A549 (cell line): ENCODE measurements around the gene TMEM52B. TPM values are rescaled to one million over a fixed set of nuclear protein-coding genes. Genes with fewer than 3 reads are reported as not detected.

Experiments
- ATAC-seq, 2 experiments: fragments of 200-7000 bp in 1 of 2; fragments of >200 bp in 1 of 2; cut with Nextera tagmentation in 1 of 2; cut with Tn5 transposase in 1 of 2; 3 replicates each; pipeline versions ENCODE4 v1.8.0 to v1.9.1; 2018 to 2020; ENCODE audit warnings: mild to moderate bottlenecking in 1 of 2, moderate library complexity in 1 of 2
- CTCF ChIA-PET: fragments of 300-600 bp; sonication (Branson Sonifier 250); formaldehyde crosslinking; extraction: SDS; loops from one replicate; lab custom pipeline; 2021; ENCODE audit warnings: antibody characterized with exemption, inconsistent platforms; lab: Yijun Ruan, JAX
- POLR2A ChIA-PET: fragments of 350-600 bp; formaldehyde crosslinking; extraction: SDS; loops from one replicate; lab custom pipeline; 2021; ENCODE audit warnings: antibody characterized with exemption, inconsistent platforms; lab: Yijun Ruan, JAX
- DNase-seq, 2 experiments: peaks; one replicate each; pipeline versions ENCODE4 v3.0.0 to v3.0.0-alpha.2; 2011 to 2016; ENCODE audit warnings: low read depth in 1 of 2, low spot score in 1 of 2
- FAIRE-seq: peaks from 2 replicates; lab custom pipeline; 2011; peaks lifted over from hg19 to GRCh38; lab: Jason Lieb, UNC
- H3K27ac ChIP-seq, 2 experiments: fragments of >200 bp; sonication (Bioruptor Twin); formaldehyde crosslinking; 3 replicates each; pipeline ENCODE4 v1.5.1; 2016 to 2017
- H3K4me1 ChIP-seq: fragments of >200 bp; sonication (Bioruptor Twin); formaldehyde crosslinking; 3 replicates; pipeline ENCODE4 v1.6.1; 2016
- H3K4me2 ChIP-seq: fragments of >200 bp; sonication (Bioruptor Twin); formaldehyde crosslinking; 3 replicates; pipeline ENCODE4 v1.6.1; 2016
- H3K4me3 ChIP-seq: fragments of >200 bp; sonication (Bioruptor Twin); formaldehyde crosslinking; 3 replicates; pipeline ENCODE4 v1.5.1; 2016
- H3K9me3 ChIP-seq: fragments of >200 bp; sonication (Bioruptor Twin); formaldehyde crosslinking; 3 replicates; pipeline ENCODE4 v1.6.1; 2016
- ATOH8 ChIP-seq: fragments of 250-450 bp; sonication (Bioruptor Pico); IDR thresholded peaks from 2 replicates; pipeline ENCODE4 v1.5.0; 2020; ENCODE audit warnings: low read depth, mild to moderate bottlenecking, moderate library complexity
- BHLHE40 ChIP-seq: IDR thresholded peaks from 2 replicates; pipeline ENCODE4 v1.6.1; 2012; ENCODE audit warnings: low read depth, low read length, inconsistent platforms
- CEBPB ChIP-seq, 2 experiments: fragments of >200 bp in 1 of 2; sonication (Bioruptor Twin) in 1 of 2; formaldehyde crosslinking in 1 of 2; IDR thresholded peaks; 2 replicates each; pipeline ENCODE4 v1.6.1; 2012 to 2016
- CHD2 ChIP-seq: fragments of 150-350 bp; IDR thresholded peaks from 2 replicates; pipeline ENCODE4 v1.6.1; 2014; ENCODE audit warnings: low read length; ENCODE audit not compliant: partially characterized antibody
- E2F6 ChIP-seq: IDR thresholded peaks from 2 replicates; pipeline ENCODE4 v1.6.1; 2012; ENCODE audit warnings: low read depth, borderline replicate concordance
- FOSB ChIP-seq: fragments of 250-450 bp; sonication (Bioruptor Pico); IDR thresholded peaks from 2 replicates; pipeline ENCODE4 v1.5.0; 2020; ENCODE audit warnings: mild to moderate bottlenecking, moderate library complexity
- FOSL2 ChIP-seq, 2 experiments: fragments of 450-650 bp in 1 of 2; fragments of >200 bp in 1 of 2; sonication (Bioruptor Twin) in 1 of 2; formaldehyde crosslinking; IDR thresholded peaks; 2 replicates each; pipeline versions ENCODE4 v1.5.0 to v1.6.1; 2016 to 2020; ENCODE audit warnings: mild to moderate bottlenecking in 1 of 2, moderate library complexity in 1 of 2
- FOXS1 ChIP-seq: fragments of 250-450 bp; sonication (Bioruptor Pico); IDR thresholded peaks from 2 replicates; pipeline ENCODE4 v1.5.0; 2020; ENCODE audit warnings: mild to moderate bottlenecking, moderate library complexity
- HEYL ChIP-seq: fragments of 250-450 bp; sonication (Bioruptor Pico); IDR thresholded peaks from 2 replicates; pipeline ENCODE4 v1.8.0; 2021; ENCODE audit warnings: mild to moderate bottlenecking, moderate library complexity
- HOXA7 ChIP-seq: fragments of 250-450 bp; sonication (Bioruptor Pico); IDR thresholded peaks from 2 replicates; pipeline ENCODE4 v1.5.0; 2020; ENCODE audit warnings: mild to moderate bottlenecking, moderate library complexity
- HOXB5 ChIP-seq: fragments of 250-450 bp; sonication (Bioruptor Pico); IDR thresholded peaks from 2 replicates; pipeline ENCODE4 v1.5.0; 2020; ENCODE audit warnings: mild to moderate bottlenecking, moderate library complexity
- JUN ChIP-seq, 2 experiments: fragments of >200 bp; sonication (Bioruptor Twin); formaldehyde crosslinking; IDR thresholded peaks; 2 replicates in 1 of 2; 3 replicates in 1 of 2; pipeline ENCODE4 v1.6.1; 2016 to 2017
- KDM1A ChIP-seq: fragments of 200-600 bp; sonication (generic); IDR thresholded peaks from 2 replicates; pipeline ENCODE4 v1.6.1; 2016; ENCODE audit warnings: low read depth, mild to moderate bottlenecking
- MAX ChIP-seq: IDR thresholded peaks from 2 replicates; pipeline ENCODE4 v1.6.1; 2012
- MYC ChIP-seq: IDR thresholded peaks from 2 replicates; pipeline ENCODE4 v1.6.1; 2012; ENCODE audit warnings: mild to moderate bottlenecking, inconsistent platforms, low read length, improper control_type of control experiment, borderline replicate concordance
- NR3C1 ChIP-seq: fragments of >200 bp; sonication (Bioruptor Twin); formaldehyde crosslinking; IDR thresholded peaks from 3 replicates; pipeline ENCODE4 v1.6.1; 2017
- PBX3 ChIP-seq: IDR thresholded peaks from 2 replicates; pipeline ENCODE4 v1.6.1; 2012
- PHF8 ChIP-seq: fragments of 200-600 bp; sonication (generic); IDR thresholded peaks from 2 replicates; pipeline ENCODE4 v1.6.1; 2016; ENCODE audit warnings: low read depth, mild to moderate bottlenecking, antibody characterized with exemption, moderate library complexity, borderline replicate concordance
- POLR2AphosphoS2 ChIP-seq: conservative IDR thresholded peaks from 2 replicates; pipeline ENCODE4 v1.6.1; 2012; ENCODE audit warnings: low read length, improper control_type of control experiment, inconsistent platforms
- REST ChIP-seq: fragments of 200-600 bp; sonication (generic); IDR thresholded peaks from 2 replicates; pipeline ENCODE4 v1.6.1; 2016; ENCODE audit warnings: antibody characterized with exemption, mild to moderate bottlenecking, moderate library complexity
- SREBF2 ChIP-seq: fragments of 450-650 bp; IDR thresholded peaks from 2 replicates; pipeline ENCODE4 v1.6.1; 2014; ENCODE audit warnings: mild to moderate bottlenecking, moderate library complexity
- USF2 ChIP-seq: fragments of 450-650 bp; IDR thresholded peaks from 2 replicates; pipeline ENCODE4 v1.6.1; 2014; ENCODE audit warnings: antibody characterized with exemption
- ZNF302 ChIP-seq: fragments of 250-450 bp; sonication (Bioruptor Pico); IDR thresholded peaks from 2 replicates; pipeline ENCODE4 v1.9.0; 2021; ENCODE audit warnings: inconsistent platforms, mild to moderate bottlenecking, moderate library complexity
- WGBS: methylation state at CpG from one replicate; pipeline ENCODE4 v1.1.6; 2017; ENCODE audit errors: missing lambda C conversion rate; 5-methylcytosine and 5-hydroxymethylcytosine counted together
- polyA plus RNA-seq, 4 experiments: library from polyadenylated mRNA; depleted of rRNA in 3 of 4; stranded (reverse); fragments of >200 nt; fragmentation: RNase III in 1 of 4; extraction: RNeasy Plus Mini Kit Qiagen cat#74134 plus additional on column Dnase treatment in 1 of 4; gene quantifications; 2 replicates in 3 of 4; 3 replicates in 1 of 4; pipeline ENCODE4 v1.2.3, GENCODE V29; 2011 to 2017

TMEM52B gene
- polyA plus RNA-seq, 2 of the 4 experiments (the other 2 are of a cell fraction) = 0.08 to 0.39 TPM

GRCh38 chr12:10212739-10213131, 33.9 kb downstream of the TMEM52B start, which contains the start of gene GABARAPL1:
Gene GABARAPL1, plus strand, starts transcription at chr12:10212877. Its CDS starts 253 bp downstream, at chr12:10213130.
- POLR2A ChIA-PET = interaction anchor here (1.0 to 2.6 kb wide), 3 partner anchors 17 to 59 kb away, joined by 3 to 17 read pairs (median 3); no protein-coding TSS in a partner anchor
- ATAC-seq = peak; percentile 77 to 79
- TF ChIP-seq HEYL (no peak), FOSB (peak; percentile 33; the same call in 1 of the 2 replicates), MAX (peak; percentile 22; the same call in 1 of the 2 replicates), CHD2 (peak; percentile 53), ZNF302 (CRISPR knock-in tag) (no peak), BHLHE40 (no peak), NR3C1 (no peak), PHF8 (0 out of 2 replicates have a peak, but pooled peaks have one; percentile 69), REST (no peak), HOXB5 (no peak), JUN (IDR thresholded peaks at IDR 0.05) (no peak), FOSL2 (IDR thresholded peaks at IDR 0.05) (no peak), FOSL2 (CRISPR knock-in tag; IDR thresholded peaks at IDR 0.05) (peak; percentile 51), MYC (peak; percentile 44; the same call in 1 of the 2 replicates), SREBF2 (no peak), KDM1A (no peak), E2F6 (peak; percentile 37; the same call in 1 of the 2 replicates), PBX3 (peak; percentile 72; the same call in 1 of the 2 replicates), USF2 (no peak), HOXA7 (no peak), ATOH8 (CRISPR knock-in tag) (no peak), FOXS1 (CRISPR knock-in tag) (0 out of 2 replicates have a peak, but pooled peaks have one; percentile 24), POLR2AphosphoS2 (no peak), CEBPB (IDR thresholded peaks at IDR 0.05) (no peak)
- Histone ChIP-seq H3K4me3 (peak within 1 kb of the TSS; percentile 95), H3K4me1 (peaks cover 17% of the 10 kb centered on the region), H3K9me3 (no peaks in the 10 kb centered on the region), H3K4me2 (peak within 1 kb of the TSS; percentile 74), H3K27ac (peak within 1 kb of the TSS; percentile 77 to 90)
- 2% methylated on average over 22 of the region's 35 CpGs for WGBS
- CTCF ChIA-PET = interaction anchor here (1.2 to 2.0 kb wide), 3 partner anchors 15 to 60 kb away, joined by 3 to 9 read pairs (median 5); no protein-coding TSS in a partner anchor
- FAIRE-seq = no peak
- peak; percentile 74 to 84 for DNase-seq
